GM21360 (cell line): ENCODE data around the gene MTURN.

Source experiments
- ATAC-seq: cut with Tn5 transposase; IDR thresholded peaks from one replicate; pipeline ENCODE4 v1.9.1; 2021; ENCODE audit warnings: mild to moderate bottlenecking, moderate library complexity; ENCODE audit not compliant: unreplicated experiment

The MTURN gene

DNA sequence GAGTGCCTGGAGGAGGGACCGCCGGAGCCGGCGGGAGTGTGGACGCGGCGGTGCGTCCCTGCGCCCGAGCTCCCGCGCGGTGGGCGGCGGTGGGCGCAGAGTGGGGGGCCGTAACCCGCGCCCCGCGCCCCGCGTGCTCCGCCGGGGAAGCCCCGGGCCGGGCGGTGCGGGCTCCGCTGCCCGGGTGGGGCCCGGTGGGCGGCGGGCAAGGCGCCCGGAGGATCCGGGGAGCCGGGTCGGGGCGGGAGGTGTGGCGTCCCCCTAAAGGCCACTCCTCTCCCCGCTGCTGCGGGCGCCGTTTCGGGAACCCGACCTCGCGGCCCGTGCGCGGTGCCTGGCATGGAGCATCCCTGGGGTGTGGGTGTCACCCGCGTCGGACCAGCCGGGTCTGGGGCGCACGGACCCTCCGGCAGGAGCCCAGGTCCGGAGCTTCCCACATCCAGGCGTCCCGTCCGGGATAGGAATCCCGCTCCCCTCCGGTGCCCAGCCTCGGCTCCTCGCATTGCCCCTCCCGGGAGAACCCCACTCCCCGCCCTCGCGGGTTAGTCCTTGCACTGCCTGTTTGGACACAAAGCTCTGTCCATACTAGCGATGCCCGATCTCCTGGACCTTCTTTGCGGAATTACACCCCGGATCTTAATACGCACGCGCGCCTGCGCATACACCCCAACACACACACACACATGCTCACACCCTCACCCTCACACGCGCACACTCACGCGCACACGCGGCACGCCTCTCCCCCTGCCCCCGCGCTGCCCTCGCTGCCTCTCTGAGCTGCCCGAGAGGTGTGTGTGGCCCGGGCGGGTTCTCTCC lies 723 bp downstream of the MTURN start:
- ATAC-seq = peak; percentile 38

DNA sequence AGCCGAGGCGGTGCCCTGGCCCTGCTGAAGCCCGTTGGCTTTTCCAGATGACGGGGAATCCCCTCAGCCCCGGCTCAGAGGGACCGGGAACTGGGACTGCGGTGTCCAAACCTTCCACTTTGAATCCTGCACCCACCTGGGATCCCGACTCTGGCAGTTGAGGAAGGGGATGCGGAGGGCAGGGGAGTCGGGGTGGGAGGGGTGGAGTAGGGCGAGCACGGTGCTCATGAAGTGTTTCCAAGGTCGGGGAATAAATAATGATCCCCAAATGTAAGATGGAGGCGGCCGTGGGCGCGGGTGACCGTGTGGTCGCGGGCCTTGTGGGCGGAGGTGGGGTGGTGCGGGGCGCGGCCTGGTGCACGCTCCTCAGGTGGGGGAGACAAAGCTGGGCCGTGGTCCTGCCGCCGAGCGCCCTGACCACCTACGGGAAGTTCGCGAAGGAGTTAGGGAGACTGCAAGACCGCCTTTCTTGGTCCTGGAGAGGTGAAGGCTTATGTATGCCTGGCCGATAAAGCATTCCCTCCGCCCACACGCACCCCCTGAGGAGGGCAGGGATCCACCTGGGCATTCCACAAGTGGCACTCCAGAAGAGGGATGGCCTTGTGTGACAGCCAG lies 1.4 kb downstream of the MTURN start:
- ATAC-seq = no peak

DNA sequence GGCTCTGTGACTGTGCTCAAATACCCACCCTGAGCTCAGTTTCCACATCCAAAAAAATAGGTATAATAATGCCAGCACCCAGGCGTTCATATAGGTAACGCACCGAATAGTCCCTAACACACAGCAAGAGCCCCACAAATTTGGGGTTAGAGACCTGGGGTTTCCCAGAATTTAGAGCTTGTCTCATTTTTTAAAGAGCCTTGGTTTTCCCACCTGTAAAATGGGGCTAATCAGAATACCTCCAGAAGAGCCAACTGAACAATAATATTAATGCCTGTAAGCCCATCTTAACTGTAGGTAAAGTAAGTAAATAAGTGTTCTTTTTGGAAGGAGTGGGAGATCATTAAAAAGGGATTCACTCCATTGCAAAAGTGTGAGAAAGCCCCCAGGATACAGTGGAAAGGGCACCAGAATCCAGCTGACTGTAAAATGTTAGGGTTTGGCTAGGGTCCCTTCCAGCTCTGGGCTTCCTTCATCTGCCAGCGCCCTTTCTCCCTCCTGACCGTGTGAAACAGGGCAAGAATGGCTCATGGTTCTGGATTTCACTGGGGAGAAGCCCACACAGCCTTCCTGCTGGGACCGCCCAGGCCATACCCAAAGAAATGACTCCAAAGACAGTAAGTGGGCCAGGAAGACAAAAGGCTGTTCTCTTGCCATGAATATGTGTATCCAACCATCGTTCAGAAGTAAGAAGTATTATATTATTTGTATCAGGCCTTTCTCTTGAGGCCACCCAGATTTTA lies 2.1 kb downstream of the MTURN start:
- no peak for ATAC-seq

DNA sequence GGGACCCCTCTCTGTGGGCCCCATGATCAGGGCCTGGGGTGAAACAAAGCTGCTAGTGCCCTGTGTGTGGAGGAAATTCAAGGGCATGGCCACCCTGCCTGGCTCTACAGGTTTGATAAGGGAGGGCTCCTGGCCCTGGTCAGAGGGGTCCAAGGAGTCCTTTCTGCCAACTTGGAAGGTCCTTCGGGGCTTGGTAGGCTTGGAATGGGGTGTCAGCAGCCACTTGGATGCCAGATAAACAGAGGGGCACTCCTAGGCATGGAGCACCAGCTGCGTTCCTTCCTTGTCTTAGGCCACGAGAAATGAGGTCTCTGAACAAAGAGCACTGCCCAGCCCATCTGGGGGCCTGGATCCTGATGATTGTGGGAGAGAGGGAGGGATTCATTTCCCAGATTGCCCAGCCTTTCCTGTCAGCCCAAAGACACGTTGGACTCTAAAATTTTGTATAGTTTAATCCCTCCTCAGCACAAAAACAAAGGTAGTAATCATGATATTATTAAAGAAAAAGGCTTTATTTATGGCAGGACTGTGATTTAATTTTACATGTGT lies 5.1 kb downstream of the MTURN start:
- ATAC-seq = no peak

DNA sequence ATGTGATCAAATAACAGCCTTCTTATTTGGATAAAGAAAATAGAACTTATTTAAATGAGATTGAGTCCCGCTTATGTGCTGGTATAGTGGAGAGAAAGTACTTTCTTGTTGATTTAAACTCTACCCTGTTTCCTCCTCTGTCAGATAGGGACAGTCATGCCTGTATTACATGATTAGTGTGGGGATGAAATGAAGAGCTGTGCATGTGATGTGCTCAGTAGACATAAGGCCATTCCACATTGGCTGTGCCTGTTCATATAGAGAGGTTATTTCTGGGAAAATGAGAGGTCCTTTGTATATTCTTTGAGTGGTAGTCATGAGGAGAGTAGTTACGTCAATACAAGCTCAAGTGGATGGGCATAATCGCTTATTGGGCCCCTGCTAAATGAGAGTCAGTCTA lies 5.7 kb downstream of the MTURN start:
- no peak for ATAC-seq

DNA sequence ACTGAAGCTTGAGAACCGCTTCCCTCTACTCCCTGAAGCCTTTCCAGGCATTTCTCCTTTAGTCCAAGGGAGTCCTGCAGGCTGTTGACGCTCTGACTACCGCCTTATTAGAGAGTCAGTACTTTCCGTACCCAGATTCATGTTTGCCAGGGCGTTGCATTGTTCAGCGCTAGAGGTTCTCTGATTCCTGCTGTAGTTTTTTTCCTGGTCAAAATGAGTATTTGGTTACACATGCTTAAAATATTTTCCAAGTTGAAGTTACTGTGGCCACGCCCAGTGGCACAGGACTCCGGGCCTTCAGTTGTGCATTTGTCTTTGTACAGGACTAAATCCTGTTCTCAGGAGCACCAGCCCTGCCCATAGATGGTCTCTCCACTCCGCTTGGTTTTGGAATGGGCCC lies 7.9 kb downstream of the MTURN start:
- ATAC-seq = no peak

DNA sequence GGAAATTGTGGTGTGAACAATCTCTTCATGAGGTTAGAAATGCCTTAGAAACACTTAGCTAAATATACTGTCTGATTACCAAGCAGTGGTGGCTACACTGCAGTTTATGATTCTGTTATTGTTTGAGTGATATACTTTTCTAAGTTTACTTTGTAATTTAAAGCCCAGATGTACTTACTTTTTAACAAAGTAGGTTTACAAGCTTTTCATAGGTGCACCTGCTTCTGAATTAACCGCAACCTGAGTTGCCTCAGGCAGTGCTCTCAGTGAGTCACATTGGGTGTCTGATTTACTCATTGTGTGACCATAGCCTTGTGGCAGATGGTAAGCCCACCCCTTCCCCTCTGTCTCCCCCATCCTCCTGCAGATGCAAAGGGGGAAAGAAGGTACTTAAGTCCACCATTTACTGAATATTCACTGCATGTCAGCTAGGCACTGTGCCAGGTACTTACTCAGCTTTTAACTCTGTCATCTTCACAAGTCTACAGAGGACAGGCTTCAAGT lies 9.0 kb downstream of the MTURN start:
- no peak for ATAC-seq

DNA sequence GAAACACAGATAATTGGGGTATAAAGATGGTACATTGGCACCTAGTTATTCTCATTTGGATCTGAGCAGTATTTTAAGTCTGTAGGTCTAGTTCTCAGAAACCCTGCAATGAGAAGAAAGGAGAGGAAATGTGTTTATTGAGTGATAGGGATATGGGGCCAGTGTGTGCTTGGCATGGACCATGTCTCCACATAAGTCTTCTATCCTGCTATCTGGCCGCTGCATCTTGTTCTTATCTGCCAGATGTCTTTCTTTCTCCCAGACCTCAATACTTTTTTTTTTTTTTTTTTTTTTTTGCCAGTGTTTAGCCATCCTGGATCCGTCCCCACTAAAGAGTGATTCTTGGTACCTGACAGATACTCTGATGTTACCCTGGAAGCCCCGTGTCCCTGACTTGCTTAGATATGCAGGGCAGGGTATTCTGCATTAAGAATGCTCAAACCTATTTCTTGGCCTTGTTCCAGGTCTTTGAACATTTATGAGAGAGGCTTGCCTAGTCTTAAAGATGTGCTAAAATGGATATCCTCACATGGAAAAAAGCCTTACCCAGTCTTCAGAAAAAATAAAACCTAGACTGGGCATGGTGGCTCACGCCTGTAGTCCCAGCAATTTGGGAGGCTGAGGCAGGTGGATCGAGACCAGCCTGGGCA lies 10.0 kb downstream of the MTURN start:
- no peak for ATAC-seq

DNA sequence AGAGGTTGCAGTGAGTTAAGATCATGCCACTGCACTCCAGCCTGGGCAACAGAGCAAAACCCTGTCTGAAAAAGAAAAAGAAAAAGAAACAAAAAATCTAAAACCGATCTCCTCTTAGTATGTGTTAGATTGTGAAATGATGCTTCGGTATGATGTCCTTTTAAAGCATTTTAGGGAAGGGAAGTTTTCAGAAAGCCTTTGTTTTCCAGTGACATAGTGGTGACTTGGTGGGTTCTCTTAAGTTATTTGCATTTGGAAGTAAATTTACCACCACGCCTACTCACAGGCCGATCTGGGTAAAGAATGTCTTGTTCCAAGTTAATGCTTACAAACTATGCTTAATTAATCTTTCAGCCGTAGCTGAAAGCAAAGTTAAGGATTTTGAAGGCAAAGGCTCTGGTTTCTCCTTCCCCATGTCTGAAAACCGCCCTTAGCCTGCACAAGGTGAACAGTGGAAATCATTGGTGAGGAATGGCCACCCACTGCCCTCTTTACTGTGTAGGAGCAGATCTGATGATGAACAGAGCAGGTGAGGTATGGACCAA lies 10.7 kb downstream of the MTURN start:
- ATAC-seq = no peak

DNA sequence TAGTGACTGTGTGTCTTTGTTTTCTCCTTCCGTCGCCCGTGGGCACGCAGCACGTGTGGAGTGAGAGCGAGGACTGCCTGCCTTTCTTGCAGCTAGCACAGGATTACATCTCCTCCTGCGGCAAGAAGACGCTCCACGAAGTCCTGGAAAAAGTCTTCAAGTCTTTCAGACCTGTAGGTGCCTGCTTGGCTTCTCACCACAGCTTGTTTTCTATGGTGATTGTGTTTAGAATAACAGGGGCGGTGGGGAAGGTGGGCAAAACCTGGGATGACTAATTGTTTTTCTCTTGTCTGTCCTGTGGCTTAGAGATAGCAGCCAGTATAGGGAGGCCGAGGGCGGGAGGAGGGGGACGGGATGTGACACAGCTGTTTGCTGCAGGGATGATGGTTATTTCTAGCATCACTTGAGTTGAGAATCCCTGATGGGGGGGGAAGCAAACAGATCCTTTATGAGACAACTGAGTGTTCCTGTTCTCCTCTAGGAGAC lies 11.4 kb downstream of the MTURN start:
- no peak for ATAC-seq

DNA sequence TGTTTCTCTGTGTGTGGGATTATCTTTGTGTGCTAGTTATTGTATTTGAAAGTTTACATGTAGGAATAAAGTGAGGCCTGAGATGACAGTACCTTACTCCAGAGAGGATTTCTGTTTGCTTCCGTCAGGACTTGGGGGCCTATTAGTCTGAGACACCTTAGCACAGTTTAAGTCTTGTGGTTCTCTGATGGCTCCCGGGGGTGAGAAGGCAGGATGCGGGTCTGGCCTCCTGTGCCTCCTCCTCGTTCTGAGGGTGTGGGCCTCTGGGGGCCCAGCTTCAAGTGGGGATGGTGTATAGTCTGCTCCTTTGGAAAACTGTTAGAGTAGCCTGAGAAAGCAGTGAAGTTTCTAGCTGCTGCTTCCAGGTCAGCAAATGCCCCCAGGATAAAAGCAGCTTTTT lies 12.4 kb downstream of the MTURN start:
- no peak for ATAC-seq

DNA sequence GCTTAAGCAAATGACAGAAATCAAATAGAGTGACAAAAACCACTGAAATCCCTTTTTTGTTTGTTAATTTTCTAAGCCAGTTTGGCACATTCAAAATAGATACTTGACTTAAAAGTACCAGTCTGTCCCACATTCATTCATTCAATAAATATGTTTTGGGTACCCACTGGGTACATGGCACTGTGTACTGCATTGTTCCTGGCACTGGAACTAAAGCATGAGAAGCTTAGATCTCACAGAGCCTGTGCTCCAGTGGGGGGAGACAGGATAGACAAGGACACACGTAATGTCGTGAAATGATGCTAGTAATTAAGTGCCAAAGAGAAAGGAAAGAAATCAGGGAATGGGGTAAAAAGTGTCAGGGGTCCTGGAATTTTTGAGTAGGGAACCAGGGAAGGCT lies 13.0 kb downstream of the MTURN start:
- no peak for ATAC-seq

DNA sequence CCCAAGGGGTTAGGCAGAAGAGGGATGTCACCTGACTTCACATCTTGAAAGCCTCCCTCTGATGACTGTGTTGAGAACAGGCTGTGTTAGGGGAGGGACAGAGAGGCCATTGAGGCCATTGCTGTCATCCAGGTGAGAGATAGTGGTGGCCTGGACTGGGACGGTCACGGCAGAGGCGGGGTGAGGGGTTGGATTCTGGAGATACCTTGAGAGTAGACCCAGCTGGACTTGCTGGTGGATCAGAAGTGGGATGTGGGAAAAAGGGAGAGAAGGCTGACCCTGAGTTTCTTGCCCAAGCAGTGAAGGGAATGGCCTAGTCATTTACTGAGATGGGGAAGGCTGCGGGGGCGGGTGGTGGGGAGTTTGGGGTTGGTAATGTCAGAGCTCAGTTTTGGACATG lies 13.6 kb downstream of the MTURN start:
- ATAC-seq = no peak

DNA sequence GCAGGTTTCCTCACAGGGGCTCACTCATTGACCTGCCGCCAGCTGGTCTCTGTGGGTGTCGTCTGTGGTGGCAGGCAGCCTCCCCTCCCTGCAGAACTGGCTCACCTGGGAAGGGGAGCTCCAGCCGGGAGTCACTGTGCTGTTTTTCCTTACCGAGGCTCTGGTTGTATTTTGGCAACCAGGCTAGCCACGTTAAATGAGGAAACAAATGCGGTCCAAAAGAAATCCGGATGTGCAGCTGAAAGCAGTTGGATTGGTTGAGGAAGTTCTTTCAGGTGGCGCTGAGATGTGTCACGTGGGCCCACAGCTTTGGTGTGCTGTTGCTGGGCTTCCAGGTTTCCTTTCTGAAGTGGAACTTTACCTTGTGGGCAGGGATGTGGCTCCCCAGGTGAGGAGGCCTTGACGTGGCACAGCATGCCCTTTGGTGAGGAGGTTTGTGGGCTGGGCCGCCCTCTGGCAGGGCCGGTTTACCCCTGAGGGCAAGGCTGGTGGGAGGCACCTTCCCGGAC lies 14.2 kb downstream of the MTURN start:
- ATAC-seq = no peak

DNA sequence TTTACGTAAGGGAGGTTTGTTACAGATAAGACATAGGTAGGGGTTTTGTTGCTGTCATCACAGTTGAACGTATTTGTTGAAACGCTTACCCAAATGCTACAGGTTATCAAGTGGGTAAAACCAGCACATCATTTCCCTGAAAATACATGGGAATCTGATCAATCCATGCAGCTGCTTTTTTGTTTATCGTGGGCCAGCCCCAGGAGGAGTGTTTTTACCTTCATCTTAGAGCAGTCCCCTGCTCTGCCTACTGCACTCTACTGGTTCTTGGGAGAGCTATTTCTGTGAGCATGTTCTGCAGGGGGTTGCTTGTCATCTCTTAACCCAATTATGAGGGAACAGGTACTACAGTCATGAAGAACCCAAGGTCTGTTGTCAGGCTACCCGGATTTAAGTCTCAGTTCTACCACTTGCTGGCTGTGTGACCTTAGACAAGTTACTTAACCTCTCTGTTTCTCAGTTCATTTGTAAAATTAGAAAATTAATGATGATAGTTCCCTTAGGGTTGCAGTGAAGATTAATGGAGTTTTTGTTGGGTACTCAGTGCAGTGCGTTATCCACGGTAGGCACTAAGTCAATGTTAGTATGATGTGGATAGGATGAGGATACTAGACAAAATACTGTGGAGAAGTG lies 15.0 kb downstream of the MTURN start:
- ATAC-seq = no peak

DNA sequence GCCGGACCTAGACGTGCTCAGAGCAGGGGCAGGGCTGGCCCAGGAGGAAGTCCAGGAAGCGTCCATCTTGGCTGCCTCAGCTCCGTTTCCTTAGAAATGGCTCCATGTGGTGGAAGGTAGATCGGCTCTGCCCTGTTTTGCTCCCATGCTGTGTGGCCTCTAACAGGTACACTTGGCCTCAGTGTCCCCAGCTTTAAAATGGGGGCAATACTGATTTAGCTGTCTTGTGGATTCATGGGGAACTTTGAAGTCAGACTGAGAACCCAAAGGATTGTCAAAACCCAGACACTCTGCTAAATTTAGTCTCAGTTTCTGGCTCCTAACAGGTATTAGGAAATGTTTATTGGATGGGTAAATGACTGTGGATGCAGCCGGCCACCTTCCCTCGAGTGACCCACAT lies 15.9 kb downstream of the MTURN start:
- no peak for ATAC-seq

DNA sequence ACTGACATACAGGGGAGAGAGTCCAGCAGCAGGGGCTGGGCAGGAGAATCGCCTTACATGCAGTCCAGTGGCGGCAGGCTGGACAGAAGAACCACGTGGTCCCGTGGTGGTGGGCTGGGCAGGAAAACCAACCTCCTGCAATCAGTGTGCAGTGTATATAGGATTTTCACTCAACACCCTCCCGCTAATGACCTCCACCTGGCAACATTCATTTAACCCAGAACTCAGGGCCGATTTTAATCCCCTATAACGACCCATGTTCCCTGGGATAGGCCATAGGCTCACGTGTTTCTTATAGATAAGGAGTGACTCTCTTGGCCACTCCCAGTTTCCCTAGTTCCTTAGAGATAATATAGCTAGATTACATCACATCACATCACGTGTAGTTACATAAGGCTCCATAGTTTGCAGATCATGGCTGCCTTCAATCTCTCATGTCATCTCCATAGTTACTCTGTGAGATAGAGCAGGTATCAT lies 19.4 kb downstream of the MTURN start:
- no peak for ATAC-seq

DNA sequence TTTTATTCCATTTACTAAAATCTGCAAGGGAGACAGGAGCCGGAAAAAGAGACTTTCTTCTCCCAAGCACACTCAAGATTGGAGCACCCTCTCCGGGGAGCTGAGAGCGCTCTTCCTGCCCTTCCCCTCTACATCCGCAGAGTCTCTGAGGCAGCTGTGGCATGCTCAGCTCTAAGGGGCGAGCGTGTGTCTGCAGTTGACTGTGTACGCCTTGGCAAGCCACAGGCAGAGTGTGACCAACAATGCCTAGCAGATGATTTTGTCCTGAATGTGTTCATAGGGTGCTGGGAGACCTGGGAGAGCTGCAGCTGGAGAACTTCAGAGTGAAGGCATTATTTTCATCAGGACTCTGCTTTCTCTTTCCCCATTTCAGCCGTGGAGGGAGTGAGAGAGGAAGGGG lies 20.7 kb downstream of the MTURN start:
- no peak for ATAC-seq

DNA sequence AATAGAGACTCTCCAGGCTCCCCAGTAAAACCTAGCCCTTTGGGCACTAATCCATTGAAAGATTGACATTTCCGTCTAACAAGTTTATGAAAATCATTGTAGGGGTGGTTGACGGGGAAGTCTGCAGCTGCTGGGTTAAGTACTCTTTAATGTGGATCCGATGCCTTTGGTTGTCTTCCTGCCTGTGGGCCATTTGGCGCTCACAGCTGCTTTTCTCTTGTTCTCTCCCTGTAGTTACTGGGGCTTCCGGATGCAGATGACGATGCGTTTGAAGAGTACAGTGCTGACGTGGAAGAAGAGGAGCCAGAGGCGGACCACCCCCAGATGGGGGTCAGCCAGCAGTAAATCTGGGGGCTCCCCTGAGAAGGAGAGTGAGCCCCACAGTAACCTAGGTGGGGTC lies 22.4 kb downstream of the MTURN start:
- ATAC-seq = no peak

DNA sequence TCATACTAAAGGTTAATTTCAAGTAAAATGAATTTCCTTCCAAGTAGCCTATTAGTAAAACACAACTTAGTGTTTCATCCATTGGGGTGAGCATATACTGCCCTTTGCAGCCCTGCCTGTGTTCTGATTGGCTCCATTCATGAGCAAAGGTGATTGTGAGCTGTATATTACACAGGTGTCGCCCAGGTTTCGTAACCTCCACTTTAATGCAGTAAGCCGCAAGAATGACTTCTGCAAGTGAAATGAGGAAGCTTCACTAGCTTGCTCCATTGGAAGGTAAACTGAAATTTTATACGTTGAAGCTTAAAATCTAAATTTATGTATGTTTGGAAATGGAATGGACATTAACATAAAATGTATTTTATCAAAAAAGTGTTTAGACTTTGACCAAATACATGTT lies 24.4 kb downstream of the MTURN start:
- no peak for ATAC-seq
